Dermis blood vessel endothelial cell (primary cell): ENCODE data around the gene IFT122. TPM values are rescaled to one million over a fixed set of nuclear protein-coding genes. Genes with fewer than 3 reads are reported as not detected.

Experiments used
- DNase-seq: peaks from one replicate; pipeline ENCODE4 v3.0.0; 2010
- total RNA-seq: library from RNA; depleted of rRNA; stranded (reverse); fragments of >200 nt; gene quantifications from 2 replicates; pipeline ENCODE4 v1.2.3, GENCODE V29; 2014

IFT122 gene
- total RNA-seq, 1 donor from 2014 or later, result 28.4 TPM

DNA sequence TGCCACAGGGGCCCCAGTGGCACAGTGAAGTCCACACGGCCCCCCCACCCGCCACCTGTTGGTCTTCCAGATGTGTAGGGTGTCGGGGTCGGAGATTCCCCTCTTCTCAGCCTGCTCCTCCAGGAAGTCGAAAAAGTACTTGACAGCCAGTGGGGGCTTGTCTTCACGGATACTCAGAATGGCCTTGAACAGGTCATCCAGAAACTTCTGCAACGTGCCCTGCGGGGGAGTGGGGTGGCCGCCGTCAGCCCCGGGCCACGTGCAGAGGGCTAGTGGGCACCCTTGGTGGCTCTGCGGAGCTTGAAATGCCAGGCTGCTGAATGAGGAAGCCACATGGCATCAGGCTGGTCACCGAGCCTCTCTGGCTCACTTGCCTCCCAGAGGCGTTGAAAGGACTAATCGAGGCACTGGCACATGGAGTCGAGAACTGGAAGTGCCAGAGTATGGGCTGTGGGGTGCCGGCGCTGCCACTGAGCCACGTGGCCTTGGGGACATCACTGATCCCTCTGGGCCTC lies 119.6 kb downstream of the IFT122 start:
- no peak for DNase-seq

DNA sequence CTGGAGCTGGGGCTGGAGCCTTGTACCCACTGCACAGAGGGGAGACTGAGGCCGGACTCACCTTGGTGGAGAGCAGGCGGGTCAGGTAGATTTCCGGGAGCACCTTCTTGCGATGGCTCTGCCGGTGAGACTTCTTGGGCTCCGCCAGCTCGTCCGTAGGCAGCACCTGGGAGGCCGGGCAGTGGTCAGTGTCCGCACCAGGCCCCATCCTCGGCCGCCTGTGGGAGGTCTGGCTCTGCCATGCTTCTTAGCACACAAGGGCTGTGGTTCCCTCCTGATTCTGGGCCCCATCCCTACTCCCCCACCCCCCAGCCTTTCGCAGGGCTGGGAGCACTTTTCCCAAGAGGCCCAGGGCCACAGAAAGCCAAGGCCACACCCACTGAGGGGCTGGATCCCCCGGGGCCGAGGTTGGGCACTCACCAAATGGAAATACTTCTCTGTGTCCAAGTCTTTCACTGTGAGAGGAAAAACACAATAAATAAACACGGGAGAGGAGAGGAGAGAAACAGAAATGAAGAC lies 120.3 kb downstream of the IFT122 start:
- no peak for DNase-seq

DNA sequence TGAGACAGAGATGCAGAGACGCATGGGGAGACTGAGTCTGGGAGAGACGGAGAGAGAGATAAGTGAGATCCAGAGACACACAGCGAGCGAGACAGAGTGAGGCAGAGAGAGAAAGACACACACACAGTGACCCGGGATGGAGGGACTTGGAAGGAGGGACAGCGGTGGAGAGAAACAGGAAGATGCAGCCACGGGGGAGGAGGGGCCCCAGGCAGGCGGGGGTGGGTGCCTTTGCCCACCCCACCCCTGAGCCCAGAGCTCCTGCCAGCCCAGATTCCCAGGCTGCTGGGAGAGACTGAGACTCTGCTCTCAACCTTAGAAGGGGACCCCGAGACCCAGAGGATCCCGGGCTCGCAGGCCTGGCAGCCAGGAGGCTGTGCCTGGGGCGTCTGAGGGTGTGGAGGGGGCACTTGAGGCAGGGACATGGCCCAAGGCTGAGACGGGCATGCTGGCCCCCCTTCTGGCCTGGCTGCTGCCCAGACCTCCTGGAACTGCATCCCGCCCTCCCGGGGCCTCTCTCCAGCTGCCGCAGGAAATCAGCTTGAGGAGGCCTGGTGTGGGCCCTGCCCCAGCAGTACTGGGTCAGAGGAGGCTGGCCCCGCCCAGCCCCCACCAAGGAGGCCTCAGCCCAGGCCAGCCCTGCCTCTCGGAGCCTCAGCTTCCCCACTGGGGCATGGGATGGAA lies 121.0 kb downstream of the IFT122 start:
- peak; percentile 78 for DNase-seq

DNA sequence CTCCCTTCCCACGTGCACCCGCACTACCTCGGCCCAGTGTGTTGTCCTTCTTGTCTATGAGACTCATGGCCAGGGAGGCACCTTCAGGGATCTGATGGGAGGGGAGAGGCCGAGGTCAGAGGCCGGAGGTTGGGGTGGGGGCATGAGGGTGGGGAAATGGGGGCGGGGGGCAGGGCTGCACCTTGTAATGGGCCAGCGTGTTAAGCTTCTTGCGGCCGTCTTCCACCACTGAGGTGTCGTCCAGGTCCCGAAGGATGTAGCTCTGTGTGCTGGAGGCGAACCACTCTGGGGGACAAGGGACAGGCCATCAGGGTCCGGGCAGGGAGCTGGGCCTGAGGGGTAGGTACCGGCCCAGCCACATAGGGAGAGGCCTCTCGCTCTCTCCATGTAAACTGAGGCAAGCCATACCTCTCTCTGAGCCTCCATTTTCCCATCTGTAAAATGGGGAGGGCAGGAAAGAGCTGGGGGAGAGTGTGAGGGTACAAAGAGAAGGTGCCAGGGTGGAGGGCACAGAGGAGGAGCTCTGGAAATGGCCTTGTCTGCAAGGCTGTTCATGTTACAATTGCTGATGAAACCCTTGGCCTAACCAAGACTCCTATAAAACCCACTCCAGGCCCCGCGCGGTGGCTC lies 121.7 kb downstream of the IFT122 start:
- DNase-seq, result no peak

DNA sequence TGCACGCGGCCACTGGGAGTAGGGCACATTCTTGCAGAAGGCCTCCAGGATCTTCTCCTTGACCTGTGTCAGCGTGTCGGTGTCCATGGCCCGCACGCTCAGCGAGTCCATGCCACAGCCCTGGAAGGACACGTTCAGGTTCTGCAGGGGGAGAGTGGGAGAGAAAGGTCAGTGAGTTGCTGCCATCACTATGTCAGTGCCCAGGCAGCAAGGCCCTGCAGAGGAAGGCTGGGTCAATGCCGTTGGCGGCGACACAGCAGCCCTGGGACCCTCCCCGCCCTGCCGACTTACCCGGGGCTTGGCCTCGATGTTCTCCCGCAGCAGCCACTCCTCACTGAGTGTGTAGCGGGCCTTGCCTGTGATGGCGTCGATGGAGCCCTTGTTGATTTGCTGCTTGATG lies 122.8 kb downstream of the IFT122 start:
- no peak for DNase-seq

DNA sequence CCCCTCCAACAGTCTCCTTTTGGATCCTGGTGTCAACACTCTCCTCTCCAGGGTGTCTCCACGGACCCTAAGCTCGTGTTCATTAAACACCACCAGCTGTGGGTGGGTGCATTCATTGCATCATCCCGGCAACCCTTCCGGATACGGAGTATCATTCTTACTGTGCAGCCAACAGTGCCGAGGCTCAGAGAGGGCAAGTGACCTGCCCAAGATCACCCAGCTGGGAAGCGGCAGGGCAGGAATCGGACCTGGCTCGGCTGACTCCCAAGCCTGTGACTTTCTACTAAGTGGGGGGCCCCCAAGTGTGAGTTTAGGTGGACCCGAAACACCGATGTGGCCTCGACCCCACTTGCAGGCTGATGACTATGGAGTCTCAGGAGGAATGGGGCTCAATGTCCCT lies 123.3 kb downstream of the IFT122 start:
- no peak for DNase-seq

DNA sequence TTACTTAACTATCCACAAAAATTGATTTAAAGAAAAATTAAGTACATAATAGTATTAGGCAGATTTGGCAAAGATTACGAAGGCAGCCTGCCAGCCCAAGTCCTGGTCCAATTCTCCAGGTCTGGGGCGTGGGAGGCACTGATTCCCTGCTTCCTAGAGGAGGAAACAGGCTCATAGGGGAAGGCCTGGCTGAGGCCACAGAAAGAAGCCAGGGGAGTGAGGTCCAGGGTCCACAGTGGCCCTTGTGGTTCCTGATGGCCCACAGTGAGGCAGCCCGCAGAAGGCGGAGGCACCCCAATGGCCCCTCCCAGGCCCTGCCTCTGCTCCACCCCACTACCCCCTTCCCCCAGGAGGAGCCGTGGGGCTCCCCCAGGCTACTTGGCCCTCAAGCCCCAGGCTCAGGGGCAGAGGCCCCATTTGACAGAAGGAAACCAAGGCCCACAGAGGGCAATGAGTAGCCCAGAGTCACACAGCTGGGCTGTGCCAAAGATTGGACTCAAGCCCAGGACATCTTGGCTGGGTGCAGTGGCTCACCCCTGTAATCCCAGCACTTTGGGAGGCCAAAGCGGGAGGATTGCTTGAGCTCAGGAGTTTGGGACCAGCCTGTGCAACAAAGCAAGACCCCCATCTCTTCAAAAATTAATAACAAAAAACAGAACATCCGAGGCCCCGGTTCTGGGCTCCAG lies 124.0 kb downstream of the IFT122 start:
- DNase-seq, result no peak

DNA sequence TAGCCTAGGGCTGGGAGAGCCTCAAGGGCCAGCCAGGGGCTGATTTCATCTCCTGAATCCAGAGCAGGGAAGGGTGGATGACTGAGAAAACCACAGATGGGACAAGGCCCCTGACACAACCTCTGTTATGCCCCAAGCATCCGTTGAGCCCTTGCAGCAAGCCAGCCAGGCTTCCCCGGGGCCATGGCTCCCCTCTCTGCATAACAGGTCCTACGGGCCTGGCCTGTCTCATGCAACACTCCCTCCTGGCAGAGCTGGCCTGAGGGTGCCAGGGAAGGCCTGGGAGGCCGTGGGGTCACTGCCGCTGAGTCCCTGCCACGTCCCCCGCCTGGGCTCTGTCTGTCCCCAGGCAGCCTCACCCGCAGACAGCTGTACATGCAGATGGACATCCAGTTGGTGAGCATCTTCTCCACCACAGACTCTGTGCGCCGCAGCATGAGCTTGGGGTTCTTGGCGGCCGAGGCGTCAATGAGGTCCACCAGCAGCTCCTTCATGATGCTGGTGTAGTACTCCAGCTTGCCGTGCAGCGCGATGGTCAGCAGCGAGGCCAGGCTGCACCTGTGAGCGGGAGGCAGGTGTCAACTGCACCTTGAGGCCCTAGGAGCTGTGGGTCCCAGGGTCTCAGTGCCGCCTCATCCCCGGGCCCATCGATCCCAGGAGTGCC lies 125.1 kb downstream of the IFT122 start:
- DNase-seq, result no peak

DNA sequence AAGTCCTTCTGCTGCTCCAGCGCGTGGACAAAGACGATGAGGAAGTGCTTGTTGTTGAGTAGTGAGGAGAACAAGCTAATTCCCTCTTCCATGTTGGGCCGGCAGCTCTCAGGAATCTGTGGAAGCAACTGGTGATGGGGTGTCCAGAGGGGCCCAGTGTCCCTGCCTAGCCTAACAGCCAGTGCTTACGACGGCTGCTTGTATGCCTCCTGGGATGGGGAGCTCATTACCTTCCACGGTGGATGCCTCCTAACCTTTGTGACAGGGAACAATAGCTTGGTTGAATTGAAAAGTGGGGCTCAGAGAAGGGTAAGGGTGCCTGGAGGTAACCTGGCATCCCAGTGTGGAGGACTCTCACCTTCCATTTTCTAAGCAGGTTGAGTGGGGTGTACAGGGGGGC lies 125.9 kb downstream of the IFT122 start:
- DNase-seq, result no peak

DNA sequence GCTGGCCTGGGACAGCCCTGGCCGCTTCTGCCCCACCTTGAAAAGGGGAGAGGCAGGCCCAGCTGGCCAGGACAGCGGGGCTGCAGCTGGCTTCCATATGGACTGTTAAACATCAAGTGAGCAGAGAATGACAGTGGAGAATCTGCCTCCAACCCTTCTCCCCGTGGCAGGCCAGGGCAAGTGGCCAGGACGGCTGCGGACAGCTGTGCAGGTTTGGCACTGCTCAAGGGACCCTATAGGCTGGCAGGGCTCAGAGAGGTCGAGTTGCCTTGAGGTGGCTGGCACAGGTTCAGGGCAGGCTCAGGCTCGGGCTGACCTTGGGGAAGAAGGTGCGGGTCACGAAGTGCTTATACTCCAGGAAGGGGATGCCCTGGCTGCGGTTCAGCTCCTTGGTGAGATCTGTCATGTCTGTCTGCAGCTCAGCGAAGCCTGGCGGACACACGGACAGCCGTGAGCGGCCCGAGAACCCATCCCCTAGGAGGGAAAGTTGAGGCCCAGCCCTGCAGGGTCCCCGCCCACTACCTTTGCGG lies 127.2 kb downstream of the IFT122 start:
- no peak for DNase-seq

DNA sequence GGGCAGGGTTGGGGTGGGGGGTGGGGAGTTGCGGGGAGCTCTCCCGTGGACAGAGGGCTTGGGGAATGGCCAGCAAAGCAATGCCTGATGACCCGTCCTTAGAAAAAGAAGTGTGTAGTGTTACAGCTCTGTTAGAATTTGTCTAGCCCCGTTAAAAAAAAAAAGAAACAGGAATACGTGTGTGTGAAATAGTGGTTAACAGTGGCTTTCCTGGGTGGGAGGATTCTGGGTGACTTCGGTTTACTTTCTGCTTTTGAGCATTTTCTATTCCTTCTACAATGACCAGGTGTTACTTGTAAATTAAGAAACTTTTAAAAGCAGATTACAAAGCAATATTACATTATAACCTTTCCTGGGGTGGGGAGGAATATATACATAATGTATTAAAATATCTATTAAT lies 127.9 kb downstream of the IFT122 start:
- no peak for DNase-seq

DNA sequence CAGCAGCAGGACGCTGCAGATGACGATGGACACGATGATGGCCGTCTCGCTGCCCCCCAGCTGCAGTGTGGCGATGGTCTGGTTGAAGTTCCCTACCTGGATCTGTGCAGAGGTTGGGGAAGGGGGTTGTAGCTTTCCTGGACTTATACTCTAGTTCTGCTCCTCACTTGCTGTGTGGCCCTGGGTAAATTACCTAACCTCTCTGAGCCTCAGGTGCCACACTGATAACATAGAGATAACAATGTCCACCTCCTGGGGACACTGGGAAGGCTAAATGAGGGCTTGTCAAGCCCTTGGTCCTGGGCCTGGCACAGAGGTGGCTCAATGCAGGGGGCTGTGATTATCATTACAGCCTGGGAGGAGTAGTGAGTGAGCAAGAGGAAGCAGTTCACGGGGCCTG lies 129.8 kb downstream of the IFT122 start:
- DNase-seq, result no peak

Other genes with a start within 250 kb of the IFT122 start
- gene COPG1, start 190.6 kb upstream of the IFT122 start, total RNA-seq, result 225 and 267 TPM in 2 replicates
- gene HMCES, start 161.4 kb upstream of the IFT122 start, total RNA-seq, result 31.3 and 40.0 TPM in 2 replicates
- gene EFCAB12, start 11.6 kb upstream of the IFT122 start, total RNA-seq, result not detected in 2 replicates
- gene MBD4, start 276 bp upstream of the IFT122 start, total RNA-seq, result 26.4 and 30.4 TPM in 2 replicates
- gene RHO, start 88.4 kb downstream of the IFT122 start, total RNA-seq, result not detected in 2 replicates
- gene H1-8, start 103.0 kb downstream of the IFT122 start, total RNA-seq, result not detected in 2 replicates
- 415 and 872 TPM in 2 replicates for gene PLXND1, start 166.5 kb downstream of the IFT122 start, total RNA-seq